NCI-H774 (cell line): ENCODE results near the gene FRMD6.
A peak's percentile ranks its signal among the peaks of the same experiment; 100 is the strongest.

Source experiments
- DNase-seq: peaks from one replicate; lab custom pipeline; 2025; lab: John Stamatoyannopoulos, UW

FRMD6 gene

DNA sequence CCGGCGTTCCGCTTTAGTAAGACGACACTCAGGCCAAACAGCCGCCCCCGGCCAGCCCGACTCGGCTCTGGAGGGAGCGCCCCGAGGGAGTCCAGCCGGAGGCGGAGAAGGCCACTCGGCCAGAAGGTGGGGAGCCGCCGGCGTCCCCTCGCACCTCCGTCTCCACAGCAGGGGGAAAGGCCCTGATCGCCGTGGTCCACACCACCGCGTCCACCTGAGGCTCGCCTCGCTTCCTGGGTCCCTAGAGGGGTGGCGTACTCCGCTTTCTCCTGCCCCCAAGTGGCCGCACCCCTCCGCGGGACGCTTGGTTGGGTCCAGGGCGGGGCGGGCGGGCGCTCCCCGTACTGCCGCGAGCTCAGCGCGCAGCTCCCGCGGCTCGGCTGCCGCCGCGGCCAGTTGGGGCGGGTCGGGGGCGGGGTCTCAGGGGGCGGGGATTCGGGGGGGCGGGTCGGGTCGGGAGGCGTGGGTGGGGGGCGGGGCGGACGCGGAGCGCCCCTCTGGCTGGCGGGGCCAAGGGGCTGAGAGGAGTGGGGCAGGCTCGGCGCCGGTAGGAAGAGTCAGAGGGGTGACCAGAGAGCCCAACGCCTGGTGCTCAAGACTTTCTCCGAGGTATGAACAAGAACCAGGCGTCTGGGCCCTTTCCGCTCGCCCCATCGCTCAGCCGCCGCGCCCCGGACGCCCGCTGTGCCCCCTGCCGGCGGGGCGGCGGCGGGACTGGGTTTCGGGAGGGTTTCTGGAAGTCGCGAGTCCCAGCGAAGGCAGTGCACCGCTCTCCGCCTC lies at the start of gene FRMD6:
Gene FRMD6, plus strand, starts transcription at position 523 of the 780 bp plus-strand sequence. CDS start 37,927 bp downstream, outside the sequence.
- DNase-seq: peak; percentile 74

DNA sequence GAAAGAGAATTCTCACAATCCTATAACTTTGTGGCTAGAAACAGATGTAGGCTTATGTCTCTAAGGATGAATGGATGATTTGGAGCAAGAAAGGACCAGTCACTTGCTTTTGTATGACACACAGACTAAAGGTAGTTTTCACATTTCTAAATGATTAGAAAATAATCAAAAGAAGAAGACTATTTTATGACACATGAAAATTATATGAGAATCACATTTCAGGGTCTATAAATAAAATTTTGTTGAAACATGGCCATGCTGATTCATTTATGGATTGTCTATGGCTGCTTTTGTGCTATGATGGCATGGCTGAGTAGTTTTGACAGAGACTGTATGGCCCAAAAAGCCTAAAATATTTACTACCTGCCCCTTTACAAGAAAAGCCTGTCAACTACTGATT lies 49.4 kb upstream of the FRMD6 start:
- no peak for DNase-seq

DNA sequence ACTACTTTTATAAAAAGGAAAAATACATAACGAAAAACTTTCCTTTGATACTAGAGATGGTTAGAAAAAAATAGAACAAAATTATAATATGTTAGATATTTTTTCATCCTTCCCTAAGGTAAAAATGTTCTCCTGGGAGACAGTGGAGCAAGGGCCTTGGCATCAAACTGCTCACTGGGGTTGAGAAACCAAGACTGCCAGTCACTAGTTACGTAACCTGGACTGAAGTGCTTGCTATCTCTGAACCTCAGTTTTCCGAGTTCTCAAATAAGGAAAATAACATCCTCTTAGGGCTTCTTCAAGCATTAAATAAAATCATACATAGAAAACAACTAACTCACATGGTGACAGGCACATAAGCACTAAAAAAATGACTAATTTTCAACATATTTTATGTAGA lies 48.2 kb upstream of the FRMD6 start:
- DNase-seq: no peak

DNA sequence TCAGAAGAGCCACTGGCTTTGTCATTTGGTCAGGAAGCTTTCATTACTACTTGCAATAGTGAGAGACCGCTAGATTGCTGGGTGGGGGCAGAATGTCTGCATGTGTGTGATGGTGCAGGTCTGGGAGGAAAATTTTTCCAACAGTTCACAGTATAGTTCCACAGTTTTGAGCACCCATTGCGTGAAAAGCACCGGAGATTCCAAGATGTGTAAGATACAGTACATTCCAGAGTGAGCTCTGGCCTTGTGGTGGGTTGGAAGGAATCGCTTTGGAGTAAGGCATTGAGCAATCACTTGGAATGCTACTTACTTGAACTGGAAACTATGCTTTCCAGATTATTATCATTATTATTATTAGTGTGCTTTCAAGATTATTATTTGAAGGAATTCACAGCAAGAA lies 47.6 kb upstream of the FRMD6 start:
- DNase-seq: no peak

DNA sequence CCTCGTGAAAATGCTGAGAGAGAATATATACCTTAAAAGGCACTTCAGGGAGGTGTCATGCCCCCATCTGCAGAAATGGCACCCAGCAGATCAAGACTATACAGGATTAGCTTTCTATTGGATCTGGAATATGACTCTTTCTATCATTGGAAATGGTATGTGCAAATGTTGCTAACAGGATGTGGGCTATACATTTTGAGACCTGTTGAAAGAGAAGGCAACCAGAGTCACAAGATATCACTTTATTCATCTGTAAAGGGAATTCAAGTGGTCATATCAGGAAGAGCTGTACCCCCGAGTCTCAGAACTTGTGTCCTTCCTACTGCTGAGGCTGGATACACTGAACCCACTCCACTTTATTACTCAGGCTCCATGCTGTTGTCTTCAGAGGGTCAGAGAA lies 46.1 kb upstream of the FRMD6 start:
- DNase-seq: no peak

DNA sequence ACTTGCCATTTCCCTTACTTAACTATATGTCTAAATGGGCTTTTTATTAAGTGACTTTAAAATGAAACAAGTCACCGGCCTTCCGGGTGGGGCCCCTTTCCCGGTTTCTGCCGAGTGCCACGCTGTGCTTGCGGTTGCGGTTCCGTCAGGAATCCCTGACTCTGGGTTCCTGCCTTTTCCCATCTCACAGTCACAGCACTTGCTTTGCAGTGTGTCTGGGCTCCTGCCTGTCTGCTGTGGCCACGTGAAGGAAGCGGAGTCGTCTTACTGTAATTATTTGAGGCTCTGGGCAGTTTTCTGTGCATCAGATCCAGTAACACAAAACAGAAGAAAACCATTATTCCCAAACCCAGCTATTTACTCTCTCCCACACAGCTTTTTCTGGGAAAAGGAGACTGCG lies 44.0 kb upstream of the FRMD6 start:
- no peak for DNase-seq

DNA sequence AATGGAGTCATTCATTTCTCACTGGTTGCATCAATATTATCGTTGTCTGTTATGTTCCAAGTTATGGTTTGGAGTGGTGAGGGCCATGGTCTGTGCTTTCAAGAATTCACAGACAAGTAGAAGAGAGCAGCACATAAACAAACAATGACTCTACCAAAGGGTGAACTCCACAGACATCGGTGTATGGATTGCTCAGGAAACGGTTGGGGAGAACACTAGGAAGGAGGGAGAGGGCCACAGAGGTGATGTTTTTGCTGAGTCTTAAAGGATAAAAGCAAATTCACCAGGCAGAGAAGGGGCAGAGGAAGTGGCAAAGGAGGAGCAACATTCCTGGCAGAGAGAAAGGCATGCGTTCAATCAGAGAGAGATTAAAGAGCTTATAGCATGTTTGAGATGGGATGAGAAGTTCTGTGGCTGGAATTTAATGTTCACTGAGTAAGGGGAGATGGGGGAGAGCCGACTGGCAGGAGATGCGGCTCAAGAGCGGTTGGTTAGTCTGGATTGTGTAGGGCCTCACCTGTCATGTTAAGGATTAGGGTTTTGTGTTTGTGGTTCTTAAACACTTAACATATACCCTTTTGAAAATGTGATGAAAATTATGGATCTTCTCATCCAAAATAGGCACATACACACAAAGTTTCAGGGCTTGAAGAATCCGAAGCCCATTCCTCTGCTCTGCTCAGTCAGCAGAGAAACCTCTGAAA lies 42.3 kb upstream of the FRMD6 start:
- no peak for DNase-seq

DNA sequence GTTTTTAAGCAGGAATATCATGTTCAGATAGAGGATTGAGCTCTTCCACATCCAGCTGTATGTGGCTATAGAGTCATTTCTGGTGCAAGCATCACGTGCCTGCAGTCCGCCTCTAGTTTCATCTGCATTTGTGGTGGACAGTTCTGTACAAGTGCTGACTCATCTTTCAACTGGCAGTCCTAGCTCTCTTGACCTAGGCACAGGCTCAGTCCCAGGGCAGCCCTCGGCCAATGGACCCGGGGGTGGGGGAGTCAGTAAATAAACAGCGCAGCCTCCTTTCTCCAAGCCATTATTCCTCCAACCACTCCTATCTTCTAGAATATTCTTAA lies 41.8 kb upstream of the FRMD6 start:
- no peak for DNase-seq

DNA sequence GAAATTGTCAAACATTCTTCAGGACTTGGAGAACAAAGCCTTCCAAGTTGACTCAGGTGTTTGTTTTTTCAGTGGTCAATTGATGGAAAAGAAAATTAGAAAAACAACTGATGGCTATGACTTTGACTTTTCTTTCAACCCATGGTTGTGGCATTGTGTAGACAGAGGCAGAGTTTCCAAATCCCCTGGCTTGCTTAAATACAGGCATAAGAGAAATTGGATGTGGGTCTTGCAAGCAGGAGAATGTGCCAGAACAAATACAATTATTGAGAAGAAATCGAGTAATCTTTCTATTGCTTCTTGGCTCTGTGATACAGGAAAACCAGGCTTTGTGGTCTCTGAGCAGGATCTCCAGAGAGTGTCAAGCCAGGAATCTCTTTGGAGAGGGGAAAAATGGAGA lies 40.9 kb upstream of the FRMD6 start:
- DNase-seq: no peak

DNA sequence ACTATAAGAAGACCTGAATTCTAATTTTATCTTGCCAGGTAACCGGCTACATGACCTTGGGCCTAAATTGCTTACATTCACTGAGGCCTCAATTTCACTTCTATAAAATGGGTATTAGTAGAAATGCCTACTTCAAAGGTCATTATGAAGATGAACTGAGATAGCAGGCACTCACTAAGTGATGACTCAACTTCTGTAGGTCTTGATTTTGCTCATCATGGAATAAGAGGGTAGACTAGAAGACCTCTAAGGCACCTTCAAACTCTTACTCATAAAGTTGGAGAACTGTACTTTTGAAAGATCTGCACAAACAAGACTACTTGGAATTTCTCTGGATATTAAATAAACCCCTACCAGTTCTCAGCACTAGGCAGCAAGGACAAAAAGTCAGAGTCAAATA lies 39.3 kb upstream of the FRMD6 start:
- DNase-seq: no peak

DNA sequence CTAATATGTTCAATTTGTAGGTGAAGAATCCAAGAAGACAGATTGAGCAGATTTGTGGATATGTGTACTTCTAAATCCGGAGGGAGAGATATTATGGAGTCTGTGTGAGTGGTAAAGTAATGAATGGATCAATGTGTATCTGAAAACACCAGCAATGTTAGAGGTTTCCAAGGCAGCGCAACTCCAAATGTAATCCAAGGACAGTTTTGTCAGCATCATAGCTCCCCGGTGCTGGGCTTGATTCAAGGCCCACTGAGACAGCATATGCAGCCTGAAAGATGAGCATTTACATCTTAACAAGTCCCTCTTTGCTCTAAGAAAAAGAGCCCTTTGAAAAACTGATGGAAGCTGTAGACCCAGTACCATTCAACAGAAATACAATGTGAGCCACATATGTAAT lies 38.3 kb upstream of the FRMD6 start:
- no peak for DNase-seq

DNA sequence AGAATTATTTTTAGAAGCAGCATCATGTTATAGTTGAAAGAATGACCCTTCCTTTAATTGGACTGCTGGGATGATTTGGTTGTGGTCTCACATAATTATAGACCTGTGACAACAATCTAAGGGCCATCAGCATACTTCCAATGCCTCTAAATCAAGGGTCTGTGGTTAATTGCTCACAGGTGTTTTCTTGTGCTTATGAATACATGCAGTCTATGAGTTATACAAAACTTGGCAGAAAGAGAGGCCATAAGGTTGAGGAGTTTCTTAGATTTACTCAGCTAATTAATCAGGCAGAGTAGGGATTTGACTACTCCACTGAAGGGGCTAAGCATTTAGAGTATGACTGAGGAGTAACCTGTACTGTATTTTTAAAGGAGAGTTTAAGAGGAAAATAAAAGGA lies 37.0 kb upstream of the FRMD6 start:
- DNase-seq: no peak

DNA sequence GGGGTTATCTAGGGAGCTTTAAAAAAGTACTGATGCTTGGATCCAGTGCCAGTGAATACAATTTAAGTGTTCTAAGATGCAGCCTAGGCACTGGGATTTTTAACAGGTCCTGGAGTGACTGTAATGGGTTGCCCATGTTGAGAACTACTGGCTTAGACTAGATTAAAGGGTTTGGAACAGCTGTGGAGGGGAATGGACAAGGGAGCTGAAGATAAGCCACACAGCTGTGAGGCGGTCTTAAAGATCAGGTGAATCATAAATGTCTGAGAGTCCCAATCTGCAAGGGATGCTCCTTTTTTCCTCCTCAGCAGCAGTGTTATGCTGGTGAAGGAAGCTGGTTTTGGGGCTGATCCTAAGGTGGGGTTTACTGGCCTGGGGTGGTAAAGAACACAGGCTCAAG lies 35.5 kb upstream of the FRMD6 start:
- no peak for DNase-seq

DNA sequence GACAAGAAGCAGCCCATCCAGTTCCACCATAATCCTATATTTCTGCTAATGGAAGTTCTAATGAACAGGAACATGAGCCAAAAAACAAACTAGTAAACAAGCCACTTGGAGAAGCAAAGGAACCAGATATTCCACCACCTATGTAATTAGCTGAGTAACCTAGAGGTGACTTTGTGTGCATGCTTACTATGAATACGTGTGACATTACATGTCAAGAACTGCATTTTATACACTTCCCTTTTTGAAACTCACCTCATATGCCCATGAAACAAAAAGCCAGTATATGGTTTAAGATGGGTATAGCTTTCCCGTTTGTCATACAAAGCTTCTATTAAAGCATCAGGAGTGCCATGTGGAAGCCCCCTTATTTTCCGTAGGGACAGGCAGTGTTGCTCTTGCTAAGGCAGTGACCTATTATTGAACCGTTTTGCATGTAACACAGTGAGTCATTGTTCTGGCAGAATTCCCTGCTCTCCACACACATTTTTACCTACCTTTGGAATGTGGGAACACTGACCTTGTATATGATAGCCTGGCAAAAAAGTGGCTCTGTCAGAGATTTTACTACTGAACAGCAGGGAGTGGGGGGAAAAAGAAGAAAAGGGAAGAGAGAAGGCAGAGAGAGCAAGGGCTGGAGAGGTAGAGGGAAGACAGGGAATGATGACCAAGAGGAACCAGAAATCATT lies 34.8 kb upstream of the FRMD6 start:
- DNase-seq: no peak

DNA sequence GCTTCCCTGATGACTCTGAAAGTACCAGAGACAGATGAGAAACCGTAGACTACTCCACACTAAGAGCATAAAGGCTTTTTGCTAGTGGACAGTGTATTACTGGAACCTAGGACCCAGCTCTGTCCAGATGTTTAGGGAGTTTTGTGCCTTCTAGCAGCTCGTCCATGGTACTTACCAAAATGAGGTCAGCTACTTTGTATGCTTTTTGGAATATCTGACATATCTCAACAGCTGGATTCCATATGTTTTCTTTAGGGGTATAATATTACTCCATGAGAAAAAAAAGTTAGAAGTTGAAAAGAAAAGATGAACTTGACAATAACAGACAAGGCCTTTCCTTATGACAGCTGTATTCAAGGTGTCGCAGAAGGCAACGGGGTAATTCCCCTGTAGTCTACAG lies 32.1 kb upstream of the FRMD6 start:
- DNase-seq: no peak

DNA sequence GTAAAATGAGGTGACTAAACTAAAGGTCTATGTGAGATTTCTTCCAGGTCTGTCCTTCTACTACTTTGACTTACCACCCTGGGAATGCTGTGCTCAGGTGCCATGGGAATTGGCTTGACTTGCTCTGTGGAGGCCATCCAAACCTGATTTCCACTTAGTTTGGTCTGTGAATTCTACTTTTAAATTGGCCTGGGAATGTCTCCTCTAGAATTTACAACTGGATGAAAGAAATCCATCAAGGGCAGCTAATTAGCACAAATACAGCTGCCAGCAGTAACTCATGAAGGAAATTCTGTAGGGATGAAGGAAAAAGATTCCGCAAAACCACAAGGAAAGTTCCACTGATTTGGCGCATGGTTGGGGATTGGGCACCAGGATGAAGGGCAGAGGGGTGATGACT lies 31.7 kb upstream of the FRMD6 start:
- DNase-seq: no peak

DNA sequence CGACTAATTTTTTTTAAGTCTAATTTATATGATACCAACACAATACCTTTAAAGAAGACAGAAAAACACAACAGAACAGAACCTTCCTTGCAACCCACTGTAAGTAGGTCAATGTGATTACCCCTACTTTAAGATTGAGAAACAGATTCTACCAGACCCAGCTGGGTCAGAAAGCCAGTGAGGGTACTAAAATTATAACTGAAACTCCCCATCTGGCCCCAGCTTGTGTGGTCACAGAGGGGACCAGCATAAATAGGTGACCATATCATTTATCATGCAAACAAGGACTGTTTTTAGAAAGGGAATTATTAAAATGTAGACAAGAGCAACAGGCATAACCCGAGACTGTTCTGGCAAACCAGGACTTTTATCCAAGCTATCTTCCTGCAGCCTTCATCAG lies 30.1 kb upstream of the FRMD6 start:
- DNase-seq: no peak

DNA sequence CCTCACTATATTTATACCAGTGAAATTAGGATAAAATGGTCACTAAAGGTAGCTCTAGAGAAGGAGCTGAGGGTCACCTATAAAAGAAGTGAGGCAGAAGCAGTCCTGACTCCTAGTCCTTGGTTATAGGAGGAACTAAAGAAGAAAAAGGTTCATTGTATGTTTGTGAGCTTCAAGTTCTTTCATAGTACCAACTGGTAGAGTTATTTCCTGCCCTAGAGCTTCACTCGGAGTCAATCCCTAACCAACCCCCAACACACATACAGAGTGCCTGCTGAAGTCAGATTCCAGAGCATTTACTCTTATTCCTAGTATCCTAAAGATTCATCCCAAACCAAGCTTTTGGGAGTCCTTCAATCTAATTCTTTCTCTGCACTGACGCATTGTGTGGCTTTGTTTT lies 29.3 kb upstream of the FRMD6 start:
- DNase-seq: no peak

DNA sequence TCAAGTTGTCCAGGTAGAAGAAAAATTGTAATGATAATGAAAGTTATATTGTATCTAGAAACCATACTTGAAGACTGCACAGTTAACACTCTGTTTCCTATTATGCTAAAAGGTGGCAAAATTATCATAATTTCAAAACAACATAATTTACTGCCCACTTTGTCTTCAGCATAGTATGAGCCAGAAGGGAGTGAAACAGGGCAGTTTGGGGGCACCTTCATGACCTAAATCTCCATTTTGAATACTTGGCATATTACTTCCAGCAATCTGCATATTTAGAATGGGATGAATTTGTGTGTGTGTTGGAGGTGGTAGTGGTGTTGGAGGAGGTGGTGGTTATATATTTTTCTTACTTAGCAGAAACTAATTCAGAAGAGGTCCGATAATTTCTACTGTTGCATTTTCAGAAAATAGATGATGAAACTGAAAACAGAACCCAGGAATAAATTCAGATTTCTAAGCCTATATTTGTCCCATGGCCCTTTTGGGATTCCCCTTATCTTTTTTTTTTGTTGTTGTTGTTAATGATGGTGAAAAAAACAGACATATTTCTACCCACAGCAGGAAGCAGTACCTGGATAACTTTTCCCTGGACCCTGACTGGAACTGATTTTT lies 26.6 kb upstream of the FRMD6 start:
- DNase-seq: no peak

DNA sequence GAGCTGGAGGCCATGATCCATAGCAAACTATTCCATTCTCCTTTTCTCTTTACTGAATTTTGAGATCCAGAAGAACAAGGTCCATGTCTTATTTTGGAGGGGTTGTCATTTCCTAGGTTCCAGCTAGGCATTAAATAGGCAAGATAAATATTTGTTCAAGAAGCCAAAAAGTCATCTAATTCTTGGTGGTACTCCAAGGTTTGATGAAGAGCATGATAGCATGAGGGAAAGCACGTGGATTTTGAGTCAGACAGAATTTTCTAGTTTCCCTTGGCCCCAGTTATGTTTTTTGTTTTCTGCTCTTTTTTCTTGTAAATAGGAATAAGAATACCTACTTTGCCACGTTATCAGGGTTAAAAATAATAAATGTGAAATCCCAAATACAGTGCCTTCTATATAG lies 25.5 kb upstream of the FRMD6 start:
- no peak for DNase-seq

DNA sequence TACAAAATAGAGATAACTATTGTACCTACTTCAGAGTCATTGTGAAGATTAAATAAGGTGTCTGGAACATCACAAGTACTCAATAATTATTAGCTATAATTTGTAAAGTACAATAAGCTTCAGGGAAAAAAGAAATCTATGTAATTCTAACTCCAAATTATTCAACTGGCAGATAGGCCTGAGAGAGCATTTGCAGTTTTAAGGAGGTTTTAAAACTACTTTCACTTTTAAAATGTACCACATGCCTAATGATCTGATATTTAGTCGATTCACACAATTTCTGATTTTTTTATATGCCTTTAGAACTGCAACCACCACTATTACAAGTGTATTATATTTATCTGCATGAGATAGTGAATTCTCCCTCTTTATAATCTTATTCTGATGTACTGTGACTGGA lies 24.9 kb upstream of the FRMD6 start:
- no peak for DNase-seq

DNA sequence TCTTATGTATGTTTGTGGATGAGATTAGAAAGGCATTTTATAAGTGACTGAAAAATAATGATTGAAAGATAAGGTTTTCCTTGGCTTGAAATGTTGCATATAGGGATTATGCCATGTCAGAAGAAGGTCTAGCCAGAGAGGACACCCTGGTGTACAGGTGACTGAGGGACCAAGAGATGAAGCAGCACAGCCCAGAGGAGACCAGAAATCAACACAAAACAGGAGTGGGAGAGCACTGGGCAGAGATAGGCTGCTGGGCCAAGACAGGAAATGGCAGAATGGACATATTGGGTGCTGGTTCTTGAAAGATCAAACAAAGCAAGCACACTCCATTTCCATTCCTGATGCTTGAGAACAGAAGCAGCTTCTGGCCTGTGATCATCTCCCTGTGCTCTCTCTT lies 24.4 kb upstream of the FRMD6 start:
- no peak for DNase-seq

DNA sequence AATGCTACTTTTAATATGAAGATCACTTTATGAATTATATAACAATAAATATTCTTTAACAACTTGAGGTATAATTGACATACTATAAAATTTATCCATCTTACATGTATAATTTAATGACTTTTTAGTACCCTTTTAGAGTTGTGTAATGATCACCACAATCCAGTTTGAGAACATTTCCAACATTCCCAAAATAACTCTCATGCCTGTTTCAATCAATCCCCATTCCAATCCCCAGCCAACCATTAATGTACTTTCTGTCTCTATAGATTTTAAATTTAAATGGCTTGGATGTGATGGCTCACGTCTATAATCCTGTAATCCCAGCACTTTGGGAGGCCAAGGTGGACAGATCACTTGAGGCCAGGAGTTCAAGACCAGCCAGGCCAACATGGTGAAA lies 23.5 kb upstream of the FRMD6 start:
- no peak for DNase-seq
